GM19351 (cell line): ENCODE results near the gene ATP1A4.
A peak's percentile ranks its signal among the peaks of the same experiment; 100 is the strongest.

Source experiments
- ATAC-seq: cut with Tn5 transposase; IDR thresholded peaks from one replicate; pipeline ENCODE4 v1.9.1; 2021; ENCODE audit warnings: mild to moderate bottlenecking, moderate library complexity; ENCODE audit not compliant: unreplicated experiment

Gene ATP1A4

DNA sequence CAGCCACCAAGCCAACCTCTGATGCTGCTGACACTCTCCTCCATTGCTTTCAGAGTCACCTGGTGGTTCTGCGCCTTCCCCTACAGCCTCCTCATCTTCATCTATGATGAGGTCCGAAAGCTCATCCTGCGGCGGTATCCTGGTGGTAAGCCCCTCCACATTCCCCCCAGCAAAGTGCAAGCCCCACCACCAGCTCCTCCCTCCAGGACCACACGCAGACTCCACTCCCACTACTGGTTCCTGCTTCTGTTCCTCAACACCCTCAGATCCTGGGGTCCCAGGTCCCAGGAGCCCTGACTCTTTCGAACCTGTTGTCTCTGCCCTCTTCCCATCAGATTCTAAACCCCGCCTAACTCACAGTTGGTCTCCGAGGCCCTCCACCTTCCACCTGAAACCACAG, 11.6 kb upstream of the ATP1A4 start:
- ATAC-seq, result no peak

GRCh38 chr1:160143695-160144094, 7.7 kb upstream of the ATP1A4 start:
- ATAC-seq, result no peak

DNA sequence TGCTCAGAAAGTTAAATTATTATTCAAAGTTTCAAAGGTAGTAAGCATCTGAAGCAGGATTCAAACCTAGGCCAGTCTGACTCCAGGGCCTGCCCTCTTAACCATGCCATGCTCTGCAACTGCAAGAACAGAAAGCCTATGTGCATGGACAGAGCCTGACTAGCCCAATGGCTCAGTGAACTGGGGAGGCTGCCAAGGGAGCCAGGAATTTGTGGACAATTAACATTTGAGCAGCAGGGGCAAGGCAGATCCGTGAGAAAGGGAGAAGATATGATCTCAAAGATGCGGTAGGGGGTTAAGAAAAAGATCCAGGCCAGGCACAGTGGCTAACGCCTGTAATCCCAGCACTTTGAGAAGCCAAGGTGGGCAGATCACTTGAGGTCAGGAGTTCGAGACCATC, 6.5 kb upstream of the ATP1A4 start:
- no peak for ATAC-seq

GRCh38 chr1:160146107-160146506, 5.3 kb upstream of the ATP1A4 start:
- no peak for ATAC-seq

DNA sequence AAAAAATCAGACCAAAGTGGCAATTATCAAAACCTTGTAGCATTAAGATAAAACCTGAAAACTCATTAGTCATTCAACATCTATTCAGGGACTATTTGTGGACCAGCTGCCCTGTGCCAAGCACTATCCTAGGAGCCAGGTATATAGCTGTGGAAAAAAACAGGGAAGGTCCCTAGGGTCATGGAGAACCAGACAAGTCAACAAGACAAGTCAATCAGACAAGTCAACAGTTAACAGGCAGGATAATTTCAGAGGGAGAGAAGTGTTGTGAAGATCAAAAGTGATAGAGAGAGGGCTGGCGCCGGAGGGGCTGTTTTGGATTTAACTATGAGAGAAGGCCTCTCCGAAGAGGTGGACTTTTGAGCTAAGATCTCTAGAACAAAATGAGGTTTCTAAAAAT, 3.3 kb upstream of the ATP1A4 start:
- no peak for ATAC-seq

- no peak for ATAC-seq
These were observed 2.2 kb upstream of the ATP1A4 start for GRCh38 chr1:160149233-160149632.

DNA sequence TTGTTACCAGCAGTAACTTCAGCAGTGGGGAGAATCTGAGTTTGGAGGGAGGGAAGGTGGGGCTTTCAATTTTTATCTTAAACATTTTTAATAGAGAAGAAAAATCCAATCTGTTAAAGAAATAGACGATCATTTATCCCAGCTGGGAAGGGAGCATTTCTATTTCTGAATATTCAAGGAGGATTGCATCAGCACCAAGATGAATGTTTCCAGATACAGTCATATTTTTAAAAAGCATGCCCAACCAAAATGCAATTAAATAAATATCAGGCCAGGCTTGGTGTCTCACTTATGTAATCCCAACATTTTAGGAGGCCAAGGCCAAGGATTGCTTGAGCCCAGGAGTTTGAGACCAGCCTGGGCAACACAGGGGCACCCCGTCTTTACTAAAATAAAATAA, 1.7 kb upstream of the ATP1A4 start:
- ATAC-seq, result no peak

DNA sequence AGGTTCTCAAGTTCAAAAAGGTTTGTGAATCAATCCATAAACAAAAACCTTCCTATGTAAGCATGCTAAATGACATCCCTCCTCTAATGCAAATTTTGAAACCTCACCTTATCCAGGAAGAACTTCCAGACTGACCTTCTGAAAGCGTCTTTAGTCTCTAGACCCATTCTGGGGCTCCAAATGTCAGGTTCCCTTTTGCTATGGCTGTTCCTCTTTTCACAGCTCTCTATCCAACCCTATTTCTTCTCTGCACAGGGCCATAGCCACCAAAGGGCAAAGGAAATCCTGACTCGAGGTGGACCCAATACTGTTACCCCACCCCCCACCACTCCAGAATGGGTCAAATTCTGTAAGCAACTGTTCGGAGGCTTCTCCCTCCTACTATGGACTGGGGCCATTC, 3.4 kb downstream of the ATP1A4 start:
- no peak for ATAC-seq

GRCh38 chr1:160156361-160156760, 5.0 kb downstream of the ATP1A4 start:
- ATAC-seq, result no peak

DNA sequence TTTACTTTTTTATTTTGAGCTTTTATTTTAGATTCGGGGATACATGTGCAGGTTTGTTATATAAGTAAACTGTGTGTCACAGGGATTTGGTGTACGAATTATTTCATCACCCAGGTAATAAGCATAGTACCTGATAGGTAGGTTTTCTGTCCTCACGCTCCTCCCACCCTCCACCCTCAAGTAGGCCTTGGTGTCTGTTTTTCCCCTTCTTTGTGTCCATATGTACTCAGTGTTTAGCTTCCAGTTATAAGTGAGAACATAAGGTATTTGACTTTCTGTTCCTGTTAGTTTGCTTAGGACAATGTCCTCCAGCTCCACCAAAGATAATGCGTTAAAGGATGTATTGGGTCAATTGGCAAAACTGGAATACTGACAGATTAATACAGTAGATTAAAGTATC, 5.8 kb downstream of the ATP1A4 start:
- no peak for ATAC-seq

- ATAC-seq, result no peak
These were observed 6.6 kb downstream of the ATP1A4 start for GRCh38 chr1:160158031-160158430.

DNA sequence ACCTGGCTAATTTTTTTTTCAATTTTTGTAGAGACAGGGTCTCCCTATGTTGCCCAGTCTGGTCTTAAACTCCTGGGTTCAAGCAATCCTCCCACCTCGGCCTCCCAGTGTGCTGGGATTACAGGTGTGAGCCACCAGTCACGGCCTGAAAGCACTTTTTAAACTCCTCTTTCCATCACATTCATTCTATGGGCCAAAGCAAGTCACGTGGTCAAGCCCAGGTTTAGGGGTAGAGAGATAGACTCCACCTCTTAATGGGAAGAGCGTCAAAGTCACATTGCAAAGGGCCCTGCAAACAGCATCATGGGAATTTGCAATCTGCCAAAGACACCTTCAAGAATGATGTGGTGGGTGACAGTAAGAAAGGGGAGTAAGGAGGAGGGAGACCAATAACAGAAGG, 7.1 kb downstream of the ATP1A4 start:
- no peak for ATAC-seq

- ATAC-seq, result no peak
These were observed 8.4 kb downstream of the ATP1A4 start for GRCh38 chr1:160159846-160160245.

GRCh38 chr1:160161965-160162705, 10.7 kb downstream of the ATP1A4 start:
- peak; percentile 62 for ATAC-seq

- ATAC-seq, result no peak
These were observed 11.5 kb downstream of the ATP1A4 start for GRCh38 chr1:160162931-160163330.

GRCh38 chr1:160163615-160164014, 12.2 kb downstream of the ATP1A4 start:
- ATAC-seq, result no peak

GRCh38 chr1:160164121-160164520, 12.7 kb downstream of the ATP1A4 start:
- no peak for ATAC-seq

DNA sequence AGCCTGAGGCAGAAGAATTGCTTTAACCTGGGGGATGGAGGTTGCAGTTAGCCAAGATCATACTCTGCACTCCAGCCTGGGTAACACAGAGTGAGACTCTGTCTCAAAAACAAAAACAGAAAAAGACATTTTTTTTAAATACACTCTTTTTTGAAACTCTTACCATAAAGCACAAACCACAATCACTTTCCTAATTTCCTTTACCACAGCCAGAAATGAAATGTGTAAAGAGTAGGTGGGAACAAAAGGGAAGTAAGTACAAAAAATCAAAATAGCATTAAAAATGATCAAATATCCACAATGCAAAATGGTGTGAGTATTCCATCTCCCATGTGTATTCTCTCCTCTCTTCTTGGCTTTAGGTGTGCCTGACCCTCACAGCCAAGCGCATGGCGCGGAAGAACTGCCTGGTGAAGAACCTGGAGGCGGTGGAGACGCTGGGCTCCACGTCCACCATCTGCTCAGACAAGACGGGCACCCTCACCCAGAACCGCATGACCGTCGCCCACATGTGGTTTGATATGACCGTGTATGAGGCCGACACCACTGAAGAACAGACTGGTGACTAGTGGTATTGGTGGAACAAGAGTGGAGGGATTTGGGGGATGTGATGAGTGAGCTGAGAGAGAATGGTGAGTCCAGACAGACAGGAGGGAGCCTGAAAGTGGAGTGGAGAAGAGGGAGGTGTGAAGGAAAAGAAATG, 14.9 kb downstream of the ATP1A4 start:
- no peak for ATAC-seq

- ATAC-seq, result no peak
These were observed 15.7 kb downstream of the ATP1A4 start for GRCh38 chr1:160167056-160167455.

GRCh38 chr1:160167580-160167979, 16.2 kb downstream of the ATP1A4 start:
- no peak for ATAC-seq

- ATAC-seq, result no peak
These were observed 16.6 kb downstream of the ATP1A4 start for GRCh38 chr1:160168016-160168415.

DNA sequence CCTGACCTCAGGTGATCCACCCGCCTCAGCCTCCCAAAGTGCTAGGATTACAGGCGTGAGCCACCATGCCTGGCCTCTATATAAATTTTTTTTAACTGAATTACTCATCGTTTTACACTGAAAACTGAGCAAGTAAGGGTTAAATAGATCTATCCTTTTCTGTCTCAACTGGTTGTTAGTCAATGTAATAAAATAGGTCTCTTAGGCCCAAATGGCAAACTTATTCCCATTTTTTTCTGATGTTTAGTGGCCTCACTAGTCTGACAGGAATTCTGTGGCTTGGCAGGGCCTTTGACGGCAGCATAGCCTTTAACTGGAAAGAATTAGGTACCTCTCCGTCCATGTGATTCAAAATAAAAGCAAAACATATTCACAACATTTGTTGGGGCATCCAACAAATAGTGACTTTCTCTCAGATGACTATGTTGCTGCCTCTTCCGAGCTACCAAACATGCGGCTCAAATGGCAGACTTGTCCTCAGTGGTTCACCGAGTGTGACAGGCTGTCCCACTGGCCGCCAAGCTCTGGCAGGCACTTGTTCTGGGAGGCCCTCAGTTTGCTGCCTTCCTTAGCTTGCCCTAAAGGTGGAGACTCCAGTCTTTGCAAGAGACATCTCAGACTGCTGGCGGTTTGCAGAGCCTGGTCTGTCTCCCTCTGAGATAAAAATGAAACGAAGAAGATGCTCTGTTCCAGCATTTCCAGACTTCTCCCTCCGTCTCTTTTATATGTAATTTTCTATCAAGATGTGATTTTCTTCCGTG, 17.4 kb downstream of the ATP1A4 start:
- ATAC-seq, result no peak
